HUDEP-2 (cell line): ENCODE data around the gene VAV3.

Experiments
- DNase-seq, 76 experiments: peaks; one replicate each; lab custom pipeline; 2025; ENCODE audit not compliant: unreplicated experiment in 76 of 76; lab: John Stamatoyannopoulos, UW

Gene VAV3

GRCh38 chr1:107975851-107976250, 10.9 kb upstream of the VAV3 start:
- no peak for DNase-seq

GRCh38 chr1:107974090-107974489, 9.1 kb upstream of the VAV3 start:
- no peak for DNase-seq

GRCh38 chr1:107972391-107973180, 7.6 kb upstream of the VAV3 start:
- DNase-seq: no peak

GRCh38 chr1:107966550-107966949, 1.6 kb upstream of the VAV3 start:
- no peak for DNase-seq

- no peak for DNase-seq
These were observed 457 bp downstream of the VAV3 start for GRCh38 chr1:107964336-107965109.

- DNase-seq: peak in 3 of 76 experiments; percentile 5 to 58 (median 19)
These were observed 1.2 kb downstream of the VAV3 start for GRCh38 chr1:107963601-107964335.

GRCh38 chr1:107963008-107963407, 2.0 kb downstream of the VAV3 start:
- DNase-seq: peak in 2 of 76 experiments; percentile 7 to 30

- DNase-seq: no peak
These were observed 10.1 kb downstream of the VAV3 start for GRCh38 chr1:107954719-107955415.

- no peak for DNase-seq
These were observed 10.9 kb downstream of the VAV3 start for GRCh38 chr1:107954126-107954525.

GRCh38 chr1:107953556-107953955, 11.4 kb downstream of the VAV3 start:
- no peak for DNase-seq

GRCh38 chr1:107952989-107953388, 12.0 kb downstream of the VAV3 start:
- DNase-seq: peak in 1 of 76 experiments; percentile 23

GRCh38 chr1:107950464-107950863, 14.5 kb downstream of the VAV3 start:
- DNase-seq: peak in 5 of 76 experiments; percentile 8 to 49 (median 27)

- DNase-seq: no peak
These were observed 15.3 kb downstream of the VAV3 start for GRCh38 chr1:107949467-107950253.

GRCh38 chr1:107946794-107947193, 18.2 kb downstream of the VAV3 start:
- DNase-seq: no peak

- no peak for DNase-seq
These were observed 21.3 kb downstream of the VAV3 start for GRCh38 chr1:107943694-107944093.

- DNase-seq: no peak
These were observed 22.2 kb downstream of the VAV3 start for GRCh38 chr1:107942814-107943213.

GRCh38 chr1:107941531-107941930, 23.4 kb downstream of the VAV3 start:
- no peak for DNase-seq

GRCh38 chr1:107941123-107941522, 23.9 kb downstream of the VAV3 start:
- no peak for DNase-seq

GRCh38 chr1:107940701-107941100, 24.3 kb downstream of the VAV3 start:
- DNase-seq: no peak
